GM12891 (cell line): ENCODE data around the gene SLC12A9.

Experiments used
- POLR2A ChIP-seq: IDR thresholded peaks from 2 replicates; pipeline ENCODE4 v1.6.1; 2011; ENCODE audit warnings: low read depth, low read length, control low read depth
- POLR2AphosphoS5 ChIP-seq: IDR thresholded peaks from 2 replicates; pipeline ENCODE4 v1.6.1; 2011; ENCODE audit warnings: low read depth, low read length, control low read depth
- TAF1 ChIP-seq: IDR thresholded peaks from 2 replicates; pipeline ENCODE4 v1.6.1; 2011; ENCODE audit warnings: low read depth, low read length, control low read depth

GRCh38 chr7:100812729-100813128 lies 39.8 kb upstream of the SLC12A9 start:
- TF ChIP-seq POLR2A = no peak
- no peak for TF ChIP-seq POLR2AphosphoS5
- no peak for TF ChIP-seq TAF1
